Activated CD4-positive, alpha-beta T cell treated with anti-CD3 and anti-CD28 coated beads, Interleukin-2, amount 50 U/mL, for 24 hours (primary cell): Measurements from ENCODE around the gene ISM1.

ENCODE experiments used
- DNase-seq, 2 donors: peaks; one replicate each; pipeline ENCODE4 v3.0.0-alpha.2; 2020; ENCODE audit warnings: low read depth in 1 of 2, low spot score in 1 of 2

Gene ISM1

DNA sequence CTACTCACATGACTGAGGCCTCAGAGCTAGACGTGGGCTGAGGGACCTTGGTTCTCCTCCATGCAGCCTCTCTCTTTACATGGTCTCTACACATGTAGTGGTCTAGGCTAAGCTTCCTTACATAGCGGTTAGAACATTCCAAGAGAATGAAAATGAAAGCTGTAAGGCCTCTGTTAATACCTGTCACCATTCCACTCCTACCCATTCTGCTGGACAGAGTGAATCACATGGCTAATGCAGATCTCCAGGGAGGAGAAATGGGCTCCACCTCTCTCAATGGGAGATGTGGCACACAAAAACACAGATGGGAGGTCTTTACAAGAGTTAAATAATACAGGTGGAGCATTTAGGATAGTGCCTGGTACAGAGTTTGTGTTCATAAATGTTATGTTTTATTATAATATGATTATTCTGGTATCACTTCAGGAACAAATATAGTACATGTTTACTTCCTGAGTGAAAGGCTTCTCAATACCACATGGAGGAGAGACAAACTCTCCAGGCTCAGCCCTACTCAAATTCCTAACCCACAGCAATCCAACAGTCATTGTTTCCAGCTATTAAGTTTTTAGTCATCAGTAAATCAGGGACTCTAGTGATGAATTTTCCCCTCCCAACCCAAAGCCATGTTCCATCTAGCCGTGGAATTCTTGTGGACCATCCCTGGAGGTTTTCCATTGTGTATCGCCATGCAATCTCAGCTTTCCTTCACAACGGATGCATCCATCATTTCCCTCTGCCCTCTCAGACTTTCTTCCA lies 57.9 kb downstream of the ISM1 start:
- DNase-seq, result no peak

DNA sequence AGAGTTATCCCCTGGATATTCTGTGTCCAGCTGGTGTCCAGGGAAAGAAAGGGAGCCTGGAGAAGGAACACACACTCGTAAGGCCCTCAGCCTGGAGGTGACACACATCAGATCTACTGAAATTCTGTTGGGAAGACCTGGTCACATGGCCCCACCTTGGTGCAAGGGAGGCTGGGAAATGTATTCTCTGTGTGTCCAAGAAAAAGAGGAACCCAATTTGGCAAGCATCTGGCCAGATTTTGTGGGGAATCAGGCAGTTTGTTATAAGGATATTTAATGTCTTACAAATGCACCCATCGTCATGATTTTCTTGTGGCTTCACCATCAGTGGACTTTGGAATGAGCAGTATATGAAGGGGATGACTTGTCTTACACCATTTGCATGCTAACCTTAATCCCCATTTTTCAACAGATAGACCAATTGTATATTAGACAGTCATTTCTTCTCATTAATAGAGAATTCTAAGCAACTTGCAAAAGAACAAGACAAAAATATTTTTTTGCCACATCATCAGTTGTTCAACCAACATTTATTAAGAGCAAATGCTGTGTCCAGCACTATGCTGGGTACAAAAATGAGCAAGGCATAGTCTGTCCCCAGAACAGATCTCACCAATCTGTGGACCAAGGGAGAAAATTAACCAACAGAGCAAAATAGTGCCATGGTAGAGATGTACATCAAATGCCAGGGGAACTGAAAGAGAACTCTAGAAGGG lies 59.7 kb downstream of the ISM1 start:
- no peak for DNase-seq

DNA sequence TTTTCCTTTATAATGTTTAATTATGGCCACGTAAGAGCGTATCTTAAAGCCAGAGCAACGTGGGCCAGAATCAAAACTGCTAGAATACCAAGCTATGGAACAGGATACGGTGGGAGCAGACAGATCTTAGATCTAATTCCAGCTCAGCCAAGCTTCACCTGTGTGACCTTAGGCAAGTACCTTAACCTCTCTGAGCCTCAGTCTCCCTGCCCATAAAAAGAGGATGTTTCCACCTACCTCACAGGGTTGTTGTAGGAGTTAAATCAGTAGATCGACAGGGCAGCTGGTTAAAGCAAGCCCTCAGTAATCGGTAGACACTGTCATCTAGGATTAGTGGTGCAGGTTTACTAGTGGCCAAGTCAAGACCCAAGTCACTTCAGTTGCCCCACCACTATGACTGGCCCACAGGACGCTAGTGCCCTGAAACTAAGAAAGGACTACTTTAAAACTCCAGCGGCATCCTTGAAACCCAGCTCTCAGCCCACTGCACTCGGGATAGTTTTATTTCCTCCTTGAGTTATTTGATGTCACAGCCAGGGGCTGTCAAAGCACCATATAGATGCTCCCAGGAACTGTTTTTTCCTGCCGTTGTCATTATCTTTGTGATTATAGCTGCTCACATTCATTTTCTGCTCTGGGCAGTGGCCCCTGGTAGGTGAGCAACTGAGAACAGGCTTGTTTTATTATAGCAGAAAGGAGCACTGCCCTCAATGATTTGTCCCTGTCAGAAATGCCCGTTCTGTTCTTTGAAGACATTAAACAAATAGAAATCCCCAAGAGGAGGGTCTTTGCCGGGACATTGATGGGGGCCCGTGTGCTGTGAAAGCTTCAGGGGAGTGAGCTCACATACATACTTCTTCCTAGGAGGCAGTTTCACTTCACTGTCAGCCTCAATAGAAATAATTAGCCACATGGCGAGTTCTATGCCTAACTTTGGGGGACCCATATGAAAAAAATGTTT lies 63.1 kb downstream of the ISM1 start:
- no peak for DNase-seq

DNA sequence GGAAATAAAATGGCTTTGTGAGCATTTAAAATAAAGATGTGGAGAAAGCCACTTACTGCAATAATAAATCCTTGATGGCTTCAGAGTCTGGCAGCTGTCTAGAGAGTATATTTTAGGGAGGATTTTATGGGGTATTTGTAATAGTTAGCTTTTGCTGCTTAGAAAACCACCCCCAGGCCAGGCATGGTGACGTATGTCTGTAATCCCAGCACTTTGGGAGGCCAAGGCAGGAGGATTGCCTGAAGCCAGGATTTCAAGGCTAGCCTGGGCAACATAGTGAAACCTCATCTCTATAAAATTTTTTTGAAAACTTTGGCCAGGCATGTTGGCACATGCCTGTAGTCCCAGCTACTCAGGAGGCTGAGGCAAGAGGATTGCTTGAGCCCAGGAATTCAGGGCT lies 63.8 kb downstream of the ISM1 start:
- DNase-seq, result no peak

DNA sequence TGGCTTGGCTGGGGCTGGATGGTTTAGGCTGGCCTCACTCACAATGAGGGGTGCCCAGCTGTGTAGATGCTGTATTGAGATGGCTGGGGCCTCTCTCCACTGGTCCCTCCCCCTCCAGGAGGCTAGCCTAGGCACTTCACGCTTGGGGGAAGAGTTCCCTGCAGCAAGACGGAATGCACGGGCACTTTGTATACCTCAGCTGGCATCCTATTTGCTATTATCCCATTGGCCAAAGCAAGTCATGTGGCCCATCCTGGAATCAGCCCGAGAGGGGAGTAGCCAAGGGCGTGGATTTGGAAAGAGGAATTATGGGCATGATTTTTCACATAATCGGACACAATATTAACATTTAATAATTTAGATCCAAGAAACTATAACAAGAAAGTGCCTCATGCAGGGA lies 64.3 kb downstream of the ISM1 start:
- DNase-seq, result no peak

DNA sequence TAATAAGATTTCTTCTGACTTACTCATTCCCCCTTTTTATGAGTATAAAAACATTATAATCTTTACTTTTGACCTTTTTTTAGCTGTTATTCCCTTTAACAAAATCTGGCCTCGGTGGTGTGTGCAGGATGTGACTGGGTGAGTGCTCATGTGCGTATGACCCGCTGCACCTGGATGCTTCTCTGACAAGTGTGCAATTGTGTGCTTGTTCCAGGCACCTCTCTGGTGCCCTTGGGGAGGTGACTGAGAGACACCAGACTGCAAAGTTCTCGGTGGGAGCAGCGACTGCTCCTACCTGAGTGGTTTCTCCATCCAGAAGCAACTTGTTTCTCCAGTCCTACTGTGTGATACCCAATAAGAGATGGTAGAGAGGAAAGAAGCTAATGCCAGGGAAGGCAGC lies 65.0 kb downstream of the ISM1 start:
- DNase-seq, result no peak

DNA sequence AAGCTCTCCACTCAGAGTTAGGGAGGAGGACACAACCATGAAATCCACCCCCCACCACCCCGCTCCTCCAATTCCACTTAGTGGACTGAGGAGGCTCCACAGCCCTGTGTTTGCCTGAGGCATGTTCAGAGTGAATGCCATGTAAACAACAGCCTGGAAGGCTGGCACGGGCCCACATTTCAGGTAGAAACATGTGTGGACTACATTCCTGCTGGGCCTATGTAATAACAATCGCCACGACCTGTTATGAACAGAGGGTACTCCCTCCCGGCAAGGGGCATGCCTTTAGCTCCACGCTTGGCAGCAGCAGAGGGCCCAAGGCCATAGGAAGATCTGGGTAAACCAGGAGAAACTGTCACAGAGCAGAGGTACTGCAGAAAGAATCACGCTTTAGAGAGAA lies 65.5 kb downstream of the ISM1 start:
- no peak for DNase-seq

DNA sequence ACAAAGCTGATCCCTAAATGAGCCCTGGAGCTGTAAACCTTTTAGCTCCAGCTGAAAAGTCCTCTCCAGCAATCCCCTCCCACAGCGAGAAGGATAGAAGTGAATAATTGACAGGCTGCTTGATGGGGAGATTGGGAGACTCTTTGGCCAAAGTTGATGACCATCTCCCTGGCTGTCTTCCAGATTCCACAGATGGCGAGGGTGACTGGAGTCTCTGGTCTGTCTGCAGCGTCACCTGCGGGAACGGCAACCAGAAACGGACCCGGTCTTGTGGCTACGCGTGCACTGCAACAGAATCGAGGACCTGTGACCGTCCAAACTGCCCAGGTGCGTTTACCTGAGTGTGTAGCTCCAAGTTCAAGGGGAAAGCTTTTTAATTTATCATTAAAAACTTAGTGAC lies 67.3 kb downstream of the ISM1 start:
- no peak for DNase-seq

DNA sequence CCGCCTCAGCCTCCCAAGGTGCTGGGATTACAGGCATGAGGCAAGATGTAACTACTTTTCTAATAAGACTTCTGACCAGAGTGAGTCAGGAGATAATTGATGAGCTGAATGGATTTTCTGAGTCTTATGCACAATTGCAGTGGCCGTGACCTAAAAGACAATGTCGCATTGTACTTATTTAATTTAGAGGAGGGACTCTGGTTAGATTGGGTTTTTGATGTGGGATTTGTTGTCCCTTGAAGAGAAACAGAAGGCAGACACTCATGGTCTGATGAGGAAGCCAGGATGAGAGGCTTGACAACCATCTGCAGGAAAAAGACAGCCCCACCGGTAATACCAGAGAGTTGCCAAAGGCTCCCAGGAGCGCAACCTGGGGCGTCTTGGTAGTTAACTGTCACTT lies 68.0 kb downstream of the ISM1 start:
- DNase-seq, result no peak

DNA sequence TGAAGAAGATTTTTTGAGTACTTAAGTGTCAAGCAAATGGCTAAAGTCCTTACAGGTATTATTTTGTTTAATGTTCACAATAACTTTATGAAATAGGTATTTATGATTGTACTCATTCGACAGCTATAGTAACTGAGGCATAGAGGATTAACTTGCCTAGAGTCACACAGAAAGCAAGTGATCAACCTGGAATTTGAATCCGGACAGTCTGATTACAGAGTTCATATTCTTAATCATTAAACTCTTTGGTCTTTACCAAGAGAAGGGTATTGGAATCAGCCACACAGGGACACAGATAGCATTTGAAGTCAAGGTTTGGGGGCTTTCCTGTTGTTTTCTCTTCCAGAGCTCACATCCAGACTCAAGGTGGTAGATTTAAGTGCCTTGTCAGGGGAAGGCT lies 69.7 kb downstream of the ISM1 start:
- DNase-seq, result no peak

DNA sequence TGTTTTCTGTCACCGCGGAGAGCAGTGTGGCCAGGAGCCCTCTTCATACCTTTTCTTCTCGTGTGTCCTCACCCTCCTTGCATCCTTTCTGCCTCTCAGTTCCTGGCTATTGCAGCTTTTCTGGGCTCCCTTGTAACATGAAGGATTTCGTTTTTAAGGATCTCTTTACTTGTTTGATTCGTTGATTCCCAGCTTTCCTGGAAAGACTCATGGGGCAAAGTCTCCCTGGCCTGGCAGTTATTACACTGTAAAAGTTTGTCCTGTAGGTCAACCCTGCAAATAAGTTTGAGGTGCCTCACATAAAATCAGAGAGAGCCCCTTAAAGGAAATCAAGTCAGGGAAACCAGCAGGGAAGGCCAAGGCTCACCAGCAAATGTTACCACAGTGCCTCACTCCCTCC lies 70.1 kb downstream of the ISM1 start:
- no peak for DNase-seq

DNA sequence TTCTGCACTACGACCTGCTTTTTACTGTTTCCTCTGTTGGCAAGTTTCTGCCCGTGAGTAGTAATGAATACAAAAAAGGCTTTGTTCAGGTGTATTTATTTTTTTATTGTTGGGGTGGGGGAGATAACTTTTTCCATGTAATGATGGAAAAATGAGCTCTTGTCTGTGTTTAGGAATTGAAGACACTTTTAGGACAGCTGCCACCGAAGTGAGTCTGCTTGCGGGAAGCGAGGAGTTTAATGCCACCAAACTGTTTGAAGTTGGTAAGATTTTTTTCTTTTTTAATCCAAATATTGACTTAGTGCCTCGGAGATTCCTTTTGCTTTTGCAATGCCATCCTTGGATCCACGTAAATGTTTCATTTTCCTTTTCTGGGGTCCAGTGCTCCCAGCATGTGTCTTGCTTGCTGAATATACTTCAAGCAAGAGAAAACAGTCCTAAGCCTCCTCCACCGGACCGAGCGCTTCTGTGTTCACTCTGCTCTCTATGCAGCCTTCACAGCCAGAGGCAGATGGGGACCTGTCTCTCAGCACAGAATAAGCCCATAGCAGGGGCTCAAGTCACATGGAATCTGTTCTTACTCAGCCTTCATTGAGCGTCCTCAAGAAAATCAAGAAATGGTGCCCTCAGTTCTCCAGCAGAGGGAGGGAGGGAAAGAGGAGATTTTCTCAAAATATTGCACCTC lies 71.3 kb downstream of the ISM1 start:
- DNase-seq, result no peak

DNA sequence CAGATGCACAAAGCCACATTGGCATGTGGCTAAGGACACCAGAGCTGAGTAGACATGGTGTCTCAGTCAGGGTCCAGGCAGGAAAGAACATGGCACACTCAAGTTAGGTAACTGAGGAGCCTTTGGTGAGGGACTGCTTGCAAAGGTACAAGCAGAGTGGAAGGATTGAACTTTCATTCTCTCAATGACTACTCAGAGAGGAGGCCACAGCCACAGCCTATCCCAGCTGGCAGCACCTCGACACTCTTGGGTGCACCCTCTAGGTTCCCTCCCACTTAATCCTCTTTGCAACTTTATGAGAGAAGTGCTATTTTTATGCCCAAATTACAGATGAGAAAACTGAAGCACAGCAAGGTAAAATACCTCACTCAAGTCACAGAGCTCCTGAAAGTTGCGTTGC lies 73.4 kb downstream of the ISM1 start:
- DNase-seq, result no peak

DNA sequence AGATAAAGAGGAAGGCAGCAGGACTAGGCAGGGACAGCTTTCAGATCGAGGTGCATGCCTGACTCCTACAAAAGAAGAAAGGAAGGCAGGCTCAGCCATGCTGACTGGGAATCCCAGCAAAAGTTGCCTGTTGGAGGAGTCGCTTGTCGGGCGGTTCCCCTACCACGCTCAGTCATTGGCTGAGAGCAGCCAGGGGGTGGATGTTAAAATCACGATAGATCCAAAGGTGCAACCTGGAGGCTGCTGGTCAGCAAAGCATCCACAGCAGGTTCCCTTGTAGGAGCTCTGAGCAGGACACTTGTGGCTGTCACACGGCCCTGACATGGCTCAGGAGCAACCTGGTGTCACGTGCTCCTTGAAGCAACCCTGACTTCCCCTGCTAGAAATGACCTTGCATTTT lies 74.6 kb downstream of the ISM1 start:
- no peak for DNase-seq

DNA sequence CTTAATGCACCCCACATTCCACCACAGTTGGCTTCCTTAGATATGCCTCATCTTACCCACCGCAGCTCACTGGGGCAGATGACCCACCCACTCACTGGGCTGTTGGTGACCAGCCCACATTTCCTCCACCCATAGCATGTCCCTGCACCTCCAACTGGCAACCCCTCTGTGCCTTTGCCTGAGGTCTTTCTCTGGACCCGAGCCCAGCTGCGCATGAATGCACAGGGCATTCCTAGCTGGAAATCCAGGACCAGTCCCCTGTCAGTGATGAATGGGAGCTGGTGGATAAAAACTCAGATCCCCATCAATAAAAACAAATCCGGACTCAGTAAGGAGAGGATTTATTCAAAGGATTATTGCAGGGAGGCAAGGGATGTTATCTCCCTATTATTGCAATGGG lies 75.0 kb downstream of the ISM1 start:
- no peak for DNase-seq

DNA sequence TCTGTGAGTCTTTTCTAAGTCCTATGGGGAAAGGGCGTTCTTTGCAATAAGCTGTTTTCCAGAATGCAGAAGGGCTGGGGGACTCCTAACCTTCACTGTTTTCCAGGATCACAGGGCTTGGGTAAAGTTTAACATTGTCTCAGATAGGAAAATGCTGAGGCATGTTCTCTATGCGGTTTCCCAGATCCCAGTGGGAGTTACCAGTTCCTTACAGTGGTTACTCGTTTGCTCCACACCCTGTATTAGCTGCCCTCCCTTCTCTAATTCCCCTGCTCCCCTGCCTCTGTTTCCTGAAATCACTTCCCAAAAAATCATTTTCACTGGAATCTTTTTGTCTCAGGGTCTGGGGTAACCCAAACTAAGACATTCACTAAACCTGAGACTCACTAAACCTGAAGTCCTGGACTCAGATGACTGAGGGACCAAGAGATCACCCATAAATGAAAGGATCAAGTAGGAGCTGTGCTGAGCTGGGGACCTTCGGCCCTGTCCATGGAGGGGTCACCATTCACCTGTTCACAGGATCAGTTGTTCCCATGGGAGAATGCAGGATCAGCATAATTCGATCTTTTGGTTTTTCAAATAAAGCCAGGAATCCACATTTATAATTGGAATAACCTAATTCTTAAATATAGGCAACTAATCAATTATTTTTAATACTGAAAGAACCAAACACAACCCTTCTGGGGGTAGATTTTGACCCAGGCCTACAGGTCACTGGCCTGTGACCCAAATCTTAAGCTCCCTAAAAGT lies 76.2 kb downstream of the ISM1 start:
- no peak for DNase-seq

DNA sequence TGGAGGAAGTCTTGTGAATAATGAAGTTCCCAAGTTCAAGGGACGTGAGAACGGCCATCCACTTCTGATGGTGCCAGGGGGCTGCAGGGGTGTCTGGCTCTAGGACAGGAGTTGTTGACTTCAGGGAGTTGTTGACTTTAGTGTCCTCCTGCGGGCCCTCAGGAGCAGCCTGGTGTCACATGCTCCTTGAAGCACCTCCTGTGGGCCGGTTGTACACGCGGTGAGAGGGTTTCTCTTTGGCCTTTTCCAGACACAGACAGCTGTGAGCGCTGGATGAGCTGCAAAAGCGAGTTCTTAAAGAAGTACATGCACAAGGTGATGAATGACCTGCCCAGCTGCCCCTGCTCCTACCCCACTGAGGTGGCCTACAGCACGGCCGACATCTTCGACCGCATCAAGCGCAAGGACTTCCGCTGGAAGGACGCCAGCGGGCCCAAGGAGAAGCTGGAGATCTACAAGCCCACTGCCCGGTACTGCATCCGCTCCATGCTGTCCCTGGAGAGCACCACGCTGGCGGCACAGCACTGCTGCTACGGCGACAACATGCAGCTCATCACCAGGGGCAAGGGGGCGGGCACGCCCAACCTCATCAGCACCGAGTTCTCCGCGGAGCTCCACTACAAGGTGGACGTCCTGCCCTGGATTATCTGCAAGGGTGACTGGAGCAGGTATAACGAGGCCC lies 77.8 kb downstream of the ISM1 start:
- no peak for DNase-seq

DNA sequence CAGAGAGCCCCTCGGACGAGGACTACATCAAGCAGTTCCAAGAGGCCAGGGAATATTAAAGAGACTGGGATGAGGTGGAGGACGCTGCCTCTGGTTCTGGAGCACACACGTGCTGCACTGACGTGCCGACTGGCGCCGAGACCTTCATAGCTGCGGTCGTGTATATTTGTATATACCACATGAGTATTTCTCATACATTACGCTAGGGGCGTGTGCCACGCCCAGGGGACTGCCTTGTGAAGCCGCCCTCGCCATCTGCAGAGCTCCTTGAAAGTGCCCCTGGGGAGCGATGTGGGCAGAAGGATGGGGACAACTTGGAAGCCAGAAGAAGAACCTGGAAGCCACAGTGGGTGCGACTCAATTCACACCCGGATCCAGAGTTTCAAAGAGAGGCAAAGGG lies 78.3 kb downstream of the ISM1 start:
- DNase-seq, result no peak

DNA sequence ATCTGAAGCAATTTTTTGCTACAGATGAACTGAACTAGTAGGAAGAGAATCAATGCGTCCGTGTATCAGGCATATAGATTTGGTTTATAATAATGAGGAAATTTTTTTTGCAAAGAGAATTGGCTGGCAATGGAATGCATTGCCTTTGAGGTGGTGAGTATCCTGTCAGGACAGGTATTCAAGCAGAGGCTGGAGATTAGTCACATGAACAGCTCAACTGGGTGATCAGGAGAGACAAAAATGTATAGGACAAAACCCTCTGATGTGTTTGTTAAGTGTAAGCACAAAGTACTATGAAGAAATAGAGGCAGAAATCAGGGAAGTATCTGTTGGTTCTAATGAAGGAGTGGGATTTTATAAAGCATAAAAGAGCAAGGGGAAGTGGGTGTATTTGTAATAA lies 80.5 kb downstream of the ISM1 start:
- DNase-seq, result no peak
